Measurements from ENCODE around the gene GALNT11. TPM values are rescaled to one million over a fixed set of nuclear protein-coding genes. Genes with fewer than 3 reads are reported as not detected.

GALNT11 gene
- total and polyA plus RNA-seq, 2 of the 4 experiments (the other 2 are of a cell fraction), result 24.4 to 29.3 TPM

- Histone ChIP-seq H3K4ac (ENCODE audit: low read depth, low read length) (no peak overlapping the region), H3K4me3 (ENCODE audit: insufficient read depth, low read depth, low read length) (no peak overlapping the region), H2BK5ac (ENCODE audit: low read depth, low read length, poor library complexity, severe bottlenecking) (no peak overlapping the region), H3K36me3 (ENCODE audit: control insufficient read depth, insufficient read depth, low read length) (peaks cover 48% of the 10 kb centered on the region), H2BK120ac (ENCODE audit: low read depth, low read length) (no peak overlapping the region), H2AK9ac (replicated peaks; ENCODE audit: low read depth, low read length, poor library complexity) (no peak overlapping the region), H3K27ac (ENCODE audit: insufficient read depth, low read length) (no peak overlapping the region), H2BK20ac (ENCODE audit: low read depth, low read length) (no peak overlapping the region), H2AFZ (replicated peaks; ENCODE audit: low read length, poor library complexity) (no peak overlapping the region), H3K14ac (replicated peaks; ENCODE audit: low read depth, low read length) (no peak overlapping the region), H3K79me1 (ENCODE audit: low read depth in 1 of 2, low read length in 2 of 2) (peaks cover 4 to 20% of the 10 kb centered on the region in 2 experiments), H4K5ac (ENCODE audit: low read depth, low read length) (no peak overlapping the region), H3K18ac (ENCODE audit: low read depth, low read length) (no peak overlapping the region), H4K8ac (ENCODE audit: low read depth in 2 of 2, low read length in 2 of 2) (no peak overlapping the region), H3K9me3 (ENCODE audit: control insufficient read depth, insufficient read depth, low read length) (no peaks in the 10 kb centered on the region), H3K56ac (ENCODE audit: extremely low read depth, insufficient read depth, low read length) (no peak overlapping the region), H3K27me3 (ENCODE audit: control insufficient read depth, insufficient read depth, low read length) (no peaks in the 10 kb centered on the region), H4K91ac (ENCODE audit: insufficient read depth, low read depth, low read length) (no peak overlapping the region), H3K23ac (ENCODE audit: low read depth, low read length) (no peak overlapping the region), H3K4me2 (ENCODE audit: low read depth, low read length) (no peak overlapping the region), H3K9ac (ENCODE audit: low read depth, low read length) (no peak overlapping the region), H2BK15ac (ENCODE audit: low read depth, low read length) (no peak overlapping the region), H3K9me1 (ENCODE audit: insufficient read depth, low read length) (peaks cover 17% of the 10 kb centered on the region), H4K20me1 (ENCODE audit: insufficient read depth, low read length) (peaks cover 13% of the 10 kb centered on the region; the same call in 1 of the 2 replicates), H3K4me1 (ENCODE audit: control insufficient read depth, insufficient read depth, low read length) (peaks cover 2% of the 10 kb centered on the region; the same call in 1 of the 2 replicates), H2AK5ac (ENCODE audit: low read depth, low read length) (no peak overlapping the region)
- TF ChIP-seq NFE2L2 (IDR thresholded peaks at IDR 0.05; ENCODE audit: low read depth, low read length), result no peak
- no peak for TF ChIP-seq MAFK (IDR thresholded peaks at IDR 0.05; ENCODE audit: low read depth, low read length)
- DNase-seq (no peak), ATAC-seq (ENCODE audit: low read depth) (no peak)
- CTCF ChIA-PET, result no interaction called here
- no TSS peak for BruUV-seq (replicated peaks)
- in situ Hi-C loops (cut with MboI; ENCODE audit: low sequenced_read_pairs), result no loop called here
- intact Hi-C loops (cut with micrococcal nuclease), result no loop called here
- POLR2A ChIA-PET (ENCODE audit: unreplicated experiment), result no interaction called here
- WGBS, 2 experiments (ENCODE audit: extremely low coverage in 2 of 2, insufficient read length in 1 of 2), result no CpG with 5 or more reads among the region's 5 CpGs
- dilution Hi-C loops (cut with HindIII; ENCODE audit: low sequenced_read_pairs, unreplicated experiment), result no loop called here
These were observed 117.6 kb downstream of the GALNT11 start for GRCh38 chr7:152142976-152143595.

All from IMR-90 (cell line).